ENCODE results near the gene WDR4.

- TF ChIP-seq, protein P1, sequence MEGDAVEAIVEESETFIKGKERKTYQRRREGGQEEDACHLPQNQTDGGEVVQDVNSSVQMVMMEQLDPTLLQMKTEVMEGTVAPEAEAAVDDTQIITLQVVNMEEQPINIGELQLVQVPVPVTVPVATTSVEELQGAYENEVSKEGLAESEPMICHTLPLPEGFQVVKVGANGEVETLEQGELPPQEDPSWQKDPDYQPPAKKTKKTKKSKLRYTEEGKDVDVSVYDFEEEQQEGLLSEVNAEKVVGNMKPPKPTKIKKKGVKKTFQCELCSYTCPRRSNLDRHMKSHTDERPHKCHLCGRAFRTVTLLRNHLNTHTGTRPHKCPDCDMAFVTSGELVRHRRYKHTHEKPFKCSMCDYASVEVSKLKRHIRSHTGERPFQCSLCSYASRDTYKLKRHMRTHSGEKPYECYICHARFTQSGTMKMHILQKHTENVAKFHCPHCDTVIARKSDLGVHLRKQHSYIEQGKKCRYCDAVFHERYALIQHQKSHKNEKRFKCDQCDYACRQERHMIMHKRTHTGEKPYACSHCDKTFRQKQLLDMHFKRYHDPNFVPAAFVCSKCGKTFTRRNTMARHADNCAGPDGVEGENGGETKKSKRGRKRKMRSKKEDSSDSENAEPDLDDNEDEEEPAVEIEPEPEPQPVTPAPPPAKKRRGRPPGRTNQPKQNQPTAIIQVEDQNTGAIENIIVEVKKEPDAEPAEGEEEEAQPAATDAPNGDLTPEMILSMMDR (IDR thresholded peaks at IDR 0.05), result no peak
- TF ChIP-seq POLR2A (IDR thresholded peaks at IDR 0.05), result no peak
These were observed 6.2 kb downstream of the WDR4 start for GRCh38 chr21:42873096-42873495.

Measured in heart left ventricle (tissue), 13 donors.